Islet precursor cell (in vitro differentiated cells): ENCODE results near the gene MMD2.

Source experiments
- DNase-seq: peaks from one replicate; pipeline ENCODE4 v3.0.0-alpha.2; 2018

Gene MMD2

GRCh38 chr7:4957847-4958476 lies 1.0 kb downstream of the MMD2 start:
- no peak for DNase-seq

DNA sequence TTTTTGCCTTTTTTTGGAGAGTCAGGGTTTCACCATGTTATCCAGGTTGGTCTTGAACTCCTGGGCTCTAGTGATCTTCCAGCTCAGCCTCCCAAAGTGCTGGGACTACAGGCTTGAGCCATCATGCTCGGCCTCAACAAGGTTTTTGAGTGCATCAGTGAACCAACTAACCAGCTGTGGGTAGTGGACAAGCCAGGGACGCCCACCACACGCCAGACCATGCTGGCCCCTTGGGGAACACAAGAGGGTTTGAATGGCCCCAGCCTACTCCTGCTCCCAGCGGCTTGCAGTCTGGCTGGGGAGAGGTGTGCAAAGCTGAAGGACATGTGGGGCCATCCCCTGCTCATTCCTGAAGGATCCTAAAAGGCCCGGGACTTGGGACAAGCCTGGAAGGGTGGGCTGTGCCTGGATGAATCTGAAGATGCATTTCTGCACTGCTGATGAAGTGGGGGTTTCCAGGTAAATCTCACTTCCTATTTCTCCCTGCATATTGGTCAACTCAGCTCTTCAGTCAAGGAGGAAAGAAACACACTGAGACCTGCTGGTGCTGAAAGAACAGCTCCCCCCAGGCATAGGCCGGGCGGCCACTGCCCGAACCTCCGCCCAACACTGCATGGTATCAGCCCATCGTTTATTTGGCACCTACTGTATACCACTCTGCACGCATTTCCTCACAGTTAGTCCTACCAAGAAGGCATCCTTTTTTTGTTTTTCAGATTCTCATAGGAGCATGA lies 6.9 kb downstream of the MMD2 start:
- peak; percentile 78 for DNase-seq

- no peak for DNase-seq
Observed at GRCh38 chr7:4951304-4951703, 7.7 kb downstream of the MMD2 start.

DNA sequence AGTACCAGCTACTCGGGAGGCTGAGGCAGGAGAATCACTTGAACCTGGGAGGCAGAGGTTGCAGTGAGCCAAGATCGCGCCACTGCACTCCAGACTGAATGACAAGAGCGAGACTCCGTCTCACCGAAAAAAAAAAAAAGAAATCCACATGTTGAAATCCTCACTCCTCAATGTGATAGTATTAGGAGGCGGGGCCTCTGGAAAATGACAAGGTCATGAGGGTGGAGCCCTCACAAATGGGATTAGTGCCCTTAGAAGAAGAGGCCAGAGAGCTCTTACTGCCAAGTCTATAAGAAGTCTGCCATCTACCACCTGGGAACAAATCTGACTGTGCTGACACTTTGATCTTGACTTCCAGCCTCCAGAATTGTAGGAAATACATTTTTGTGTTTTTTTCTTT lies 10.6 kb downstream of the MMD2 start:
- no peak for DNase-seq

DNA sequence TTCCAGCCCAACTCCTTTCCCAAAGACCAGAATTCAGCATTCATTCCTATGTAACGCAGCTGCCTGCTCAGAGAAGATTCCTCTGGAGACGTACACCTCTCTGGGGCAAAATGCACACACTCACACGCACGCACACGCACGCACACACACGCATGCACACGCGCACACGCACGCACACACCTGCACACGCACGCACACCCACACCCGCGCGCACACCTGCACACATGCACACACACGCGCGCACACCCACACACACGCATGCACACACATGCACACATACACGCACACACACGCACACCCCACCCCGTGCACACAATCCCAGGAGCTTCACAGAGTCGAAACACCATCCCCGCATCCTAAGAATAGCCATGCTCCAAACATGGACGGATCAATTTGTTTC lies 13.0 kb downstream of the MMD2 start:
- DNase-seq: no peak

DNA sequence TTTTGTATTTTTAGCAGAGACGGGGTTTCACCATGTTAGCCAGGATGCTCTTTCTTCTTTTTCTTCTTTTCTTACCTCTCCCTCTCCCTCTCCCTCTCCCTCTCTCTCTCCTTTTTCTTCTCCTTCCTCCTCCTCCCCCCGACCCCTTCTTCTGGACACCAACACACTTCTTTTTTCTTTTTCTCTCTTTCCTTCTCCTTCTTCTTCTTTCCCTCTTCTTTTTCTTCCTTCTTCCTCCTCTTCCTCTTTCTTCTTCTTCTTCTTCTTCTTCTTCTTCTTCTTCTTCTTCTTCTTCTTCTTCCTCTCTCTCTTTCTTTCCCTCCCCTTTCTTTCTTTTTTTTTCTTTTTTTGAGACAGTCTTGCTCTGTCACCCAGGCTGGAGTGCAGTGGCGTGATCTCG lies 14.0 kb downstream of the MMD2 start:
- no peak for DNase-seq

GRCh38 chr7:4943297-4943696 lies 15.7 kb downstream of the MMD2 start:
- no peak for DNase-seq

- DNase-seq: no peak
Observed at GRCh38 chr7:4939971-4940728, 18.8 kb downstream of the MMD2 start.

DNA sequence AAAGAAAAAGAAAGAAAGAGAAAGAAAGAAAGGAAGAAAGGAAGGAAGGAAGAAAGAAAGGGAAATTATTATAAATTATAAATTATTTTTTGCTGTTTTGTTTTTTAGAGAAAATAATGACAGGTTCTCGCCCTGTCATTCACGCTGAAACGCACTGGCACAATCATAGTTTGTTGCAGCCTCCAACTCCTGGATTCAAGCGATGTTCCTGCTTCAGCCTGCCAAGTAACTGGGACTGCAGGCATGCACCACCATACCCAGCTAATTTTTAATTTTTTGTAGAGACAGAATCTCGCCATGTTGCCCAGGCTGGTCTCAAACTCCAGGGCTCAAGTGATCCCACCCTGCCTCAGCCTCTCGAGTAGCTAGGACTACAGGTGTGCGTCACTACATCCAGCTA lies 21.6 kb downstream of the MMD2 start:
- DNase-seq: no peak

GRCh38 chr7:4934419-4935025 lies 24.5 kb downstream of the MMD2 start:
- DNase-seq: no peak

DNA sequence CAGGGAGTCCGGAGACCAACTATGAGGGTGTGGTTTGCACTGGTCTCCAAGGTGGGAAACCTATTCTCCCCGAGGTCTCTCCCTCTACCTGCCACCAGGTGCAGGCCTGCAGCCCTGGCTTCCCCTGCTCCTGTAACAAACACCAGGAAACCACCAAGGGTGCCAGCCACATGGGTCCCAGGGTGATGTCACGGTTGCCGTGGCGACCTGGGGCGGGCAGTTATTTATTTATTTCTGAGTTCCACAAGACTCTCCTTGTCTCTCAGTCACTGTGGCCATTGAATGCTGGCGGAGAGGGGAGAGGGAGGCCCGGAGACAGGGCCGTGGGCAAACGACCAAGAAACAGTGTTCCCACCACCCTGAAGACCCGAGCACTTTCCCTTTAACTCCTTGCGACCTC lies 27.0 kb downstream of the MMD2 start:
- peak; percentile 58 for DNase-seq

DNA sequence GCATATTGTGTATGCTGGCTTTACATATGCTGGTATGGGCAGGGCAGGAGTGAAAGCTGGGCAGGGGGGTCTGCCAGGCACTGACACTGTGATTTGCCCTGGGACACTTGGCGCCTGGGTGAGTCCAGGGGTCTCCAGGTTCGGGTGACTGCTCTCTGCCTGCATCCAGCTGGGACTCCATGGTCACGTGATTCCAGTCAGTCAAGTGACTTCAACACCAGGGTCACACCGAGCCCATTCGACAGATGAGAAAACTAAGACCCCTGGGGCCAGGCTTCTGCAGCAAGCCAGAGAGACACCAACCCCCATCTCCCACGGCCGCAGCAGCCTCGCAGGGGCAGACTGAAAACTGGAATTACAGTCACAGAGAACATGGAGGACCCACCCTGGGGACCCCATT lies 30.0 kb downstream of the MMD2 start:
- DNase-seq: no peak

GRCh38 chr7:4928445-4928844 lies 30.5 kb downstream of the MMD2 start:
- DNase-seq: no peak

DNA sequence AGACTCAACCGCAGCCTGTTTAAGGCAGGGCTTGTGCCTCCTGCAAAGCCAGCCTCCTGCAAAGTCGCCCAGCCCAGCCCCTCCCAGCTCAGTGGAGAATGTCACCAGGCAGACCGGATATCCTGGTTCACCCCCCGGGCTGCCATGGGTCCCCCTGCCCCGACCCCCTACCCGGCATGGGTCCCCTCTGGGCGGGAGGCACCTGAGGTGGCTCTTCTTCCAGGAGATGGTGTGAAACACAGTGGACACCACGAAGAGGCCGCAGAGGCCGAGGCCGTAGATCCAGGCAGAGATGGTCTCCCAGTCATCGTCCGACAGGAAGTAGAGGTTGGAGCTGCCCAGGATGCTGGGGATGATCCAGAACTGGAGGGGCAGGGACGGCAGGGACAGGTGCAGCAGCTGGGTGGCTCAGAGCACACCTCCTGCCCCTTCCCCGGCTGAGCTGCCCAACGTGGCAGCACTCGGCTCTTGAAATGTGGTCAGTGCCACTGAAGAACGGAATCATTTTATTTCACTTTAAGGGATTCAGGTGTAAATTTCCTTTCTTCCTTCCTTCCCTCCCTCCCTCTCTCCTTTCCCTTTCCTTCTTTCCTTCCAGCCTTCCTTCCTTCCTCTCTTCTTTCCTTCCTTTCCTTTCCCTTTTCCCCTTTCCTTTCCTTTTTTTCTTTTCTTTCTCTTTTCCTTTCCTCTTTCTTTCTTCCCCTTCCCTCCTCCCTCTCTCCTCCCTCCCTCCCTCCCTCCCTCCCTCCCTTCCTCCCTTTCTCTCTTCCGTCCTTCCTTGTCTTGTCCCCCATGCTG lies 38.8 kb downstream of the MMD2 start:
- no peak for DNase-seq

GRCh38 chr7:4916113-4916512 lies 42.9 kb downstream of the MMD2 start:
- no peak for DNase-seq

DNA sequence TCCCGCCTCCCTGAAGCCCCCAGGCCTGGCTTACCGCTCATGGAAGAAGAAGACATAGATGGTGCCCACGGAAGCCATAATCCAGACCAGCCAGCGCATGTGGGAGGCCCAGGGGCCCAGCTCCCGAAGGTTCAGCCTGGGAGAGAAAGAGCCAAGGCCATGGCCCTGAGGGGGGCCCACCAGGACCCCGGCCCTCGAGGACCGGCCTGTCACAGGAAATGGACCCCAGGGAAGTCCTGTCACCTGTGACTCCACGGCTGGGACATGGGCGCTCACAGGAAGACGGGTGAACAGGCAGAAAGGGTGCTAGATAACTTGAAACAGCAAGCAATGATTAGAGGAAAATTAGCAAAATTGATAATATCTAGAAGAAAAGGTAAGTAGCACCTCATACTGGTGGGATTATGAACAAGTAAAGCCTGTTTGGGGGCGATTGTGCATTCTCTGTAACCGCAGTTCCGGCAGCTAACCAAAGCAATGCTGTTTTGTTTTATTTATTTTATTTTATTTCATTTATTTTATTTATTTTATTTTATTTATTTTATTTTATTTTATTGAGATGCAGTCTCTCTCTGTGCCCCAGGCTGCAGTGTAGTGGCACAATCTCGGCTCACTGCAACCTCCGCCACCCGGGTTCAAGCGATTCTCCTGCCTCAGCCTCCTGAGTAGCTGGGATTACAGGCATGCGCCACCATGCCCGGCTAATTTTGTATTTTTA lies 47.7 kb downstream of the MMD2 start:
- no peak for DNase-seq

- DNase-seq: no peak
Observed at GRCh38 chr7:4906682-4907081, 52.3 kb downstream of the MMD2 start.

- DNase-seq: no peak
Observed at GRCh38 chr7:4905171-4905570, 53.8 kb downstream of the MMD2 start.

GRCh38 chr7:4904346-4904745 lies 54.6 kb downstream of the MMD2 start:
- DNase-seq: no peak

DNA sequence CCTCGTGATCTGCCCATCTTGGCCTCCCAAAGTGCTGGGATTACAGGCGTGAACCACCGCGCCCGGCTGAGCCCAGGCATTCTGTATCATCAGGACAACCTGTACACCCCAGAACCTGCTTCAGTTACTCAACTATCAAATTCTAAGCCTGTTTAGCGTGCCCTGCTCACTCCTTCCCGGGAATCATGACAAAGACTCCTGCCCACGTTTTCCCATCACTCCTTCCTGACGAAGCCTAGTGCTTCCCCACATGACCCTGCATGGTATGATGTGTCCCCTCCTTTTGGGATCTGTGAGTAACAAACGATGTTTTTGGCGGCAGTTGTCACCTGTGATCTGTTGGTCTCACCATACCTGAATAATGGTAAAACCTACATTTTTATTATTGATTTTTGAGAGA lies 63.2 kb downstream of the MMD2 start:
- no peak for DNase-seq

GRCh38 chr7:4894482-4894881 lies 64.5 kb downstream of the MMD2 start:
- DNase-seq: no peak

GRCh38 chr7:4893929-4894475 lies 65.0 kb downstream of the MMD2 start:
- DNase-seq: no peak
